Glutamatergic neuron (in vitro differentiated cells): ENCODE results near the gene NEURL1B. TPM values are rescaled to one million over a fixed set of nuclear protein-coding genes. Genes with fewer than 3 reads are reported as not detected.

Experiments used
- DNase-seq: peaks from one replicate; pipeline ENCODE4 v3.0.0; 2022
- H3K27ac Mint-ChIP-seq: one replicate; pipeline ENCODE4 v1.8.0; 2020; ENCODE audit warnings: mild to moderate bottlenecking, mixed read lengths, inconsistent platforms; ENCODE audit not compliant: unreplicated experiment
- H3K27me3 Mint-ChIP-seq: one replicate; pipeline ENCODE4 v1.8.0; 2020; ENCODE audit warnings: mild to moderate bottlenecking, moderate library complexity, mixed read lengths, inconsistent platforms; ENCODE audit not compliant: unreplicated experiment
- H3K36me3 Mint-ChIP-seq: one replicate; pipeline ENCODE4 v1.8.0; 2020; ENCODE audit warnings: mild to moderate bottlenecking, mixed read lengths, inconsistent platforms; ENCODE audit not compliant: unreplicated experiment
- H3K4me1 Mint-ChIP-seq: one replicate; pipeline ENCODE4 v1.8.0; 2020; ENCODE audit warnings: mild to moderate bottlenecking, low read depth, mixed read lengths, inconsistent platforms; ENCODE audit not compliant: unreplicated experiment
- H3K4me3 Mint-ChIP-seq: one replicate; pipeline ENCODE4 v1.8.0; 2020; ENCODE audit warnings: mild to moderate bottlenecking, mixed read lengths, inconsistent platforms; ENCODE audit not compliant: unreplicated experiment
- H3K9me3 Mint-ChIP-seq: one replicate; pipeline ENCODE4 v1.8.0; 2020; ENCODE audit warnings: mild to moderate bottlenecking, moderate library complexity, mixed read lengths, inconsistent platforms; ENCODE audit not compliant: unreplicated experiment
- total RNA-seq: library from RNA; stranded (reverse); fragmentation: NEBNext Ultra II Directional; extraction: Animal tissue kit (Norgen Biotek cat#: 25700); gene quantifications from one replicate; pipeline ENCODE4 v1.2.1, GENCODE V29; 2021; ENCODE audit not compliant: unreplicated experiment
- TF ChIP-seq, protein P1 (sequence below): fragments of 200-600 bp; sonication (generic); IDR thresholded peaks from one replicate; pipeline ENCODE4 v1.5.0; 2021; ENCODE audit not compliant: partially characterized antibody, unreplicated experiment

Gene NEURL1B
- total RNA-seq, 1 donor from 2014 or later: 11.4 TPM

- no peak for DNase-seq
- Mint-ChIP-seq H3K4me3 (peak overlapping the region; percentile 18), H3K27me3 (peaks cover 4% of the 10 kb centered on the region), H3K9me3 (no peaks in the 10 kb centered on the region), H3K27ac (no peak overlapping the region), H3K36me3 (no peaks in the 10 kb centered on the region), H3K4me1 (peaks cover 6% of the 10 kb centered on the region)
- TF ChIP-seq, protein P1, sequence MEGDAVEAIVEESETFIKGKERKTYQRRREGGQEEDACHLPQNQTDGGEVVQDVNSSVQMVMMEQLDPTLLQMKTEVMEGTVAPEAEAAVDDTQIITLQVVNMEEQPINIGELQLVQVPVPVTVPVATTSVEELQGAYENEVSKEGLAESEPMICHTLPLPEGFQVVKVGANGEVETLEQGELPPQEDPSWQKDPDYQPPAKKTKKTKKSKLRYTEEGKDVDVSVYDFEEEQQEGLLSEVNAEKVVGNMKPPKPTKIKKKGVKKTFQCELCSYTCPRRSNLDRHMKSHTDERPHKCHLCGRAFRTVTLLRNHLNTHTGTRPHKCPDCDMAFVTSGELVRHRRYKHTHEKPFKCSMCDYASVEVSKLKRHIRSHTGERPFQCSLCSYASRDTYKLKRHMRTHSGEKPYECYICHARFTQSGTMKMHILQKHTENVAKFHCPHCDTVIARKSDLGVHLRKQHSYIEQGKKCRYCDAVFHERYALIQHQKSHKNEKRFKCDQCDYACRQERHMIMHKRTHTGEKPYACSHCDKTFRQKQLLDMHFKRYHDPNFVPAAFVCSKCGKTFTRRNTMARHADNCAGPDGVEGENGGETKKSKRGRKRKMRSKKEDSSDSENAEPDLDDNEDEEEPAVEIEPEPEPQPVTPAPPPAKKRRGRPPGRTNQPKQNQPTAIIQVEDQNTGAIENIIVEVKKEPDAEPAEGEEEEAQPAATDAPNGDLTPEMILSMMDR: no peak
Measured at GRCh38 chr5:172733131-172733973, 92.3 kb downstream of the NEURL1B start.

GRCh38 chr5:172733974-172734346 lies 92.9 kb downstream of the NEURL1B start:
- Mint-ChIP-seq H3K27ac (no peak overlapping the region), H3K36me3 (no peaks in the 10 kb centered on the region), H3K9me3 (no peaks in the 10 kb centered on the region), H3K27me3 (peaks cover 4% of the 10 kb centered on the region), H3K4me3 (no peak overlapping the region), H3K4me1 (peaks cover 6% of the 10 kb centered on the region)
- TF ChIP-seq, protein P1: no peak
- DNase-seq: no peak

GRCh38 chr5:172735141-172735831 lies 94.2 kb downstream of the NEURL1B start:
- TF ChIP-seq, protein P1: no peak
- no peak overlapping the region for H3K27ac Mint-ChIP-seq
- peaks cover 6% of the 10 kb centered on the region for H3K4me1 Mint-ChIP-seq
- no peaks in the 10 kb centered on the region for H3K9me3 Mint-ChIP-seq
- H3K4me3 Mint-ChIP-seq: no peak overlapping the region
- no peak for DNase-seq
- H3K36me3 Mint-ChIP-seq: no peaks in the 10 kb centered on the region
- H3K27me3 Mint-ChIP-seq: peaks cover 5% of the 10 kb centered on the region

DNA sequence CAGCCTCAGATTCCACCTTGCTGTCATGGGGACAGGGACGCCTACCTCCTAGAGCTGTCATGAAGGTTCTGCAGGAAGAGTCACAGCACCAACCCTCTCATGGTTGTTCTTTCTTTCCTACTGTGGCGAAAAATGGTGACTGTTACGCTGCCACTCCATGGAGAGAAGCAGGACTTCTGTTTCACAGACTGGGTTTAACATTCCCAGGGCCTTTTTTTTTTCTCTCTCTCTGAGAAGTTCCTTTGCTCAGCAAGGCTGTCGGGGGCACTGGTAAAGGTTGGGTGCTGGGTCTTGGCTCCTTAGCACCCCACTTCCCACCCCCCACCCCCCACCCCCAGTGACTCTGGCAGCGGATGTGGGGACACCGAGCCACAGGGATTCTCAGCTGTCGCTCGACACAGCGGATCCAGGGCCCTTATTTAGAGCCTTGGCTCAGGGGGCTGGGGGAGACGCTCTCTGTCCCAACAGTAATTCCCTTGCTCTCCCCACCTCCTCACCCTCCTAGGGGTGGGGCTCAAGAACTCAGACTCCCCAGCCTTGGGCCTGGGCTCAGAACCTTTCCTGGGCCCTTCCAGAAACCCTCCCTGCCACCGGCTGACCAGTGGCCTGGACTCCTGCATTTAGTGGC lies 95.6 kb downstream of the NEURL1B start:
- H3K36me3 Mint-ChIP-seq: no peaks in the 10 kb centered on the region
- no peak overlapping the region for H3K27ac Mint-ChIP-seq
- no peaks in the 10 kb centered on the region for H3K9me3 Mint-ChIP-seq
- DNase-seq: no peak
- H3K4me1 Mint-ChIP-seq: peaks cover 6% of the 10 kb centered on the region
- no peak overlapping the region for H3K4me3 Mint-ChIP-seq
- peaks cover 5% of the 10 kb centered on the region for H3K27me3 Mint-ChIP-seq
- TF ChIP-seq, protein P1: no peak
